ENCODE measurements around the gene PLCXD3. TPM values are rescaled to one million over a fixed set of nuclear protein-coding genes. Genes with fewer than 3 reads are reported as not detected.

The PLCXD3 gene
- total RNA-seq, 1 experiment from 2014 or later: 5.0 TPM

DNA sequence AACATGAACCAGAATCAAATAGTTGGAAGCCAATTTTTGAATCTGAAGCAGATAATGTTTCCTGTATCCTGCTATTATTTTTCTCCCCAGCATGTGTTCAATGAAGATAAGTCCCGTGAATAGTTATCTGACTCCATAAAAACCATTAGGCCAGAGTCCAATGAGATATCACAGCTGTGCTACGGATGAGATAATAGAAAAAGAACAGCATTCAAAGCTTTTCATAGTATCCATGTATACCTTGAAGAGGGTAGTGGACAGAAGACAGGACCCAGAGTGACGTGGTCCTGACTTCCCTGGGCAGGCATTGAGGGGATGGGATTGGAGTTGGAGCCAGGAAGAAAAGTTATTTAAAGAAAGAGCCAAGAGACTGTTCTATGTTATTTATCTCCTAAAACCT is 246.4 kb downstream of the PLCXD3 start:
- no TSS peak for BruUV-seq (replicated peaks)
- DNase-seq (no peak), ATAC-seq (no peak)
- TF ChIP-seq EZH2 (IDR thresholded peaks at IDR 0.05; ENCODE audit: low read length, unreplicated experiment): no peak
- TF ChIP-seq EZH2phosphoT487 (IDR thresholded peaks at IDR 0.05; ENCODE audit: borderline replicate concordance, low read length): no peak
- TF ChIP-seq, protein P1, sequence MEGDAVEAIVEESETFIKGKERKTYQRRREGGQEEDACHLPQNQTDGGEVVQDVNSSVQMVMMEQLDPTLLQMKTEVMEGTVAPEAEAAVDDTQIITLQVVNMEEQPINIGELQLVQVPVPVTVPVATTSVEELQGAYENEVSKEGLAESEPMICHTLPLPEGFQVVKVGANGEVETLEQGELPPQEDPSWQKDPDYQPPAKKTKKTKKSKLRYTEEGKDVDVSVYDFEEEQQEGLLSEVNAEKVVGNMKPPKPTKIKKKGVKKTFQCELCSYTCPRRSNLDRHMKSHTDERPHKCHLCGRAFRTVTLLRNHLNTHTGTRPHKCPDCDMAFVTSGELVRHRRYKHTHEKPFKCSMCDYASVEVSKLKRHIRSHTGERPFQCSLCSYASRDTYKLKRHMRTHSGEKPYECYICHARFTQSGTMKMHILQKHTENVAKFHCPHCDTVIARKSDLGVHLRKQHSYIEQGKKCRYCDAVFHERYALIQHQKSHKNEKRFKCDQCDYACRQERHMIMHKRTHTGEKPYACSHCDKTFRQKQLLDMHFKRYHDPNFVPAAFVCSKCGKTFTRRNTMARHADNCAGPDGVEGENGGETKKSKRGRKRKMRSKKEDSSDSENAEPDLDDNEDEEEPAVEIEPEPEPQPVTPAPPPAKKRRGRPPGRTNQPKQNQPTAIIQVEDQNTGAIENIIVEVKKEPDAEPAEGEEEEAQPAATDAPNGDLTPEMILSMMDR (conservative IDR thresholded peaks at IDR 0.05; ENCODE audit: low read depth, low read length): no peak
- ChIA-PET CTCF (no interaction called here), POLR2A (ENCODE audit: unreplicated experiment) (no interaction called here)
- Histone ChIP-seq H3K4me1 (ENCODE audit: insufficient read depth, low read length) (no peaks in the 10 kb centered on the region), H3K4me2 (ENCODE audit: low read length) (no peak overlapping the region), H3K9me2 (replicated peaks; ENCODE audit: low read length) (no peaks in the 10 kb centered on the region), H3K27me3 (ENCODE audit: low read length) (no peaks in the 10 kb centered on the region), H3K36me3 (ENCODE audit: low read depth, low read length) (no peaks in the 10 kb centered on the region), H3K79me2 (ENCODE audit: low read length) (no peaks in the 10 kb centered on the region), H4K20me1 (ENCODE audit: low read length) (no peaks in the 10 kb centered on the region), H3K9me3 (ENCODE audit: low read length) (no peaks in the 10 kb centered on the region), H3K9ac (ENCODE audit: low read length) (no peak overlapping the region), H3K4me3 (ENCODE audit: low read length) (no peak overlapping the region), H3F3A (ENCODE audit: low read length, unreplicated experiment) (no peaks in the 10 kb centered on the region), H3K27ac (ENCODE audit: low read length) (no peak overlapping the region), H2AFZ (ENCODE audit: low read length) (no peak overlapping the region)
- intact Hi-C loops (cut with micrococcal nuclease): no loop called here

DNA sequence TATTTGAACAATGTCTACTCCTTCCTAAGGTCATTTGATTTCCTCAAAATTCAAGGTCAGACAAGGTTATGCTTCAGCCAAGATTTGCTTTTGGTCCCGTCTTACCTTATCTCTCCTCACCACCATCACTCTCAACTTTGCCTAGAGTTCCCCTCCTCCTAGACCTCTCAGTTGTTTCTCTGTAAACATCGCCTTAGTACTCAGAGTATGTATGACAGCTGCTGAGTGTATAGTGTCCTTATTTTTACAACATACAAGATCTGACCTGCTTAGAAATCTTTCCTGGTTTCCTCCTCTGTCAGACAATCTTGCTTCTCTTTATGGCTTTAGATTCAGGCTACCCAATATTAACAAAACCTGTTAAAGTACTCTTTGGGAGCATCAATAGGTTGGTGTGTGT is 247.1 kb downstream of the PLCXD3 start:
- H3K9me3 ChIP-seq (ENCODE audit: low read length): no peaks in the 10 kb centered on the region
- no peaks in the 10 kb centered on the region for H3K79me2 ChIP-seq (ENCODE audit: low read length)
- CTCF ChIA-PET: no interaction called here
- H3K9me2 ChIP-seq (replicated peaks; ENCODE audit: low read length): no peaks in the 10 kb centered on the region
- H3K36me3 ChIP-seq (ENCODE audit: low read depth, low read length): no peaks in the 10 kb centered on the region
- TF ChIP-seq EZH2phosphoT487 (IDR thresholded peaks at IDR 0.05; ENCODE audit: borderline replicate concordance, low read length): no peak
- TF ChIP-seq, protein P1 (conservative IDR thresholded peaks at IDR 0.05; ENCODE audit: low read depth, low read length): no peak
- no peak for TF ChIP-seq EZH2 (IDR thresholded peaks at IDR 0.05; ENCODE audit: low read length, unreplicated experiment)
- intact Hi-C loops (cut with micrococcal nuclease): no loop called here
- no peak overlapping the region for H3K27ac ChIP-seq (ENCODE audit: low read length)
- H2AFZ ChIP-seq (ENCODE audit: low read length): no peak overlapping the region
- no peak overlapping the region for H3K4me2 ChIP-seq (ENCODE audit: low read length)
- no peaks in the 10 kb centered on the region for H3K27me3 ChIP-seq (ENCODE audit: low read length)
- POLR2A ChIA-PET (ENCODE audit: unreplicated experiment): no interaction called here
- ATAC-seq (no peak), DNase-seq (no peak)
- no peaks in the 10 kb centered on the region for H3F3A ChIP-seq (ENCODE audit: low read length, unreplicated experiment)
- H3K4me1 ChIP-seq (ENCODE audit: insufficient read depth, low read length): no peaks in the 10 kb centered on the region
- H3K9ac ChIP-seq (ENCODE audit: low read length): no peak overlapping the region
- H4K20me1 ChIP-seq (ENCODE audit: low read length): no peaks in the 10 kb centered on the region
- BruUV-seq (replicated peaks): no TSS peak
- no peak overlapping the region for H3K4me3 ChIP-seq (ENCODE audit: low read length)
